ENCODE data around the gene DNAJC16.

- TF ChIP-seq CTCF (IDR thresholded peaks at IDR 0.05) (no peak), POLR2A (IDR thresholded peaks at IDR 0.05) (no peak)
These were observed 96.2 kb downstream of the DNAJC16 start for GRCh38 chr1:15622712-15623373.
